GM12873 (cell line): Measurements from ENCODE around the gene MAST4.

Experiments used
- TF ChIP-seq, protein P1 (sequence below): IDR thresholded peaks from 2 replicates; pipeline ENCODE4 v1.5.1; 2012; ENCODE audit warnings: low read depth, mild to moderate bottlenecking, moderate library complexity, low read length, control low read depth; ENCODE audit not compliant: insufficient read depth; ENCODE audit errors: missing control alignments

MAST4 gene

GRCh38 chr5:67206461-67206860 lies 610.3 kb downstream of the MAST4 start:
- TF ChIP-seq, protein P1, sequence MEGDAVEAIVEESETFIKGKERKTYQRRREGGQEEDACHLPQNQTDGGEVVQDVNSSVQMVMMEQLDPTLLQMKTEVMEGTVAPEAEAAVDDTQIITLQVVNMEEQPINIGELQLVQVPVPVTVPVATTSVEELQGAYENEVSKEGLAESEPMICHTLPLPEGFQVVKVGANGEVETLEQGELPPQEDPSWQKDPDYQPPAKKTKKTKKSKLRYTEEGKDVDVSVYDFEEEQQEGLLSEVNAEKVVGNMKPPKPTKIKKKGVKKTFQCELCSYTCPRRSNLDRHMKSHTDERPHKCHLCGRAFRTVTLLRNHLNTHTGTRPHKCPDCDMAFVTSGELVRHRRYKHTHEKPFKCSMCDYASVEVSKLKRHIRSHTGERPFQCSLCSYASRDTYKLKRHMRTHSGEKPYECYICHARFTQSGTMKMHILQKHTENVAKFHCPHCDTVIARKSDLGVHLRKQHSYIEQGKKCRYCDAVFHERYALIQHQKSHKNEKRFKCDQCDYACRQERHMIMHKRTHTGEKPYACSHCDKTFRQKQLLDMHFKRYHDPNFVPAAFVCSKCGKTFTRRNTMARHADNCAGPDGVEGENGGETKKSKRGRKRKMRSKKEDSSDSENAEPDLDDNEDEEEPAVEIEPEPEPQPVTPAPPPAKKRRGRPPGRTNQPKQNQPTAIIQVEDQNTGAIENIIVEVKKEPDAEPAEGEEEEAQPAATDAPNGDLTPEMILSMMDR = no peak

- TF ChIP-seq, protein P1 = no peak
Measured at GRCh38 chr5:67206929-67207328, 610.7 kb downstream of the MAST4 start.

DNA sequence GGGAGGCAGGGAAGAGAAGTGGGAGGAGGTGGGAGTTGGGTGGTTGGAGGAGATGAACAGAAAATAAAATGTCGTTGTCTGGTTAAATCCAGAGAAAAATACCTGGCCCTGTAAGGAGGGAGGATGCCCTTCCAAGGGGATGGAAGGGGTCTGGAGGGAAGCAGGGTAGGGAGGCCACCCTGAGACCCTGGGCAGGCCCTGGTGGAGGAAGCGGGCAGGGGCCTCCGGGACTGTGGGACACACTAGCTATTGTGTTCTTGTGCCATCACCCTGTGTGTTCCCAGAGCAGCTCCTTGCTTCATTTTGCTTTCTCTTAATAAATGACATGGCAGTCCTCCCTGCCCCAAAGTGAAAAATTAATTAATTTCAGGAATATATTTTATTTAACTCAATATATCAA lies 612.2 kb downstream of the MAST4 start:
- TF ChIP-seq, protein P1 = no peak

- TF ChIP-seq, protein P1 = peak; percentile 75
Measured at GRCh38 chr5:67209141-67209771, 613.1 kb downstream of the MAST4 start.

GRCh38 chr5:67211926-67212325 lies 615.7 kb downstream of the MAST4 start:
- TF ChIP-seq, protein P1 = no peak

DNA sequence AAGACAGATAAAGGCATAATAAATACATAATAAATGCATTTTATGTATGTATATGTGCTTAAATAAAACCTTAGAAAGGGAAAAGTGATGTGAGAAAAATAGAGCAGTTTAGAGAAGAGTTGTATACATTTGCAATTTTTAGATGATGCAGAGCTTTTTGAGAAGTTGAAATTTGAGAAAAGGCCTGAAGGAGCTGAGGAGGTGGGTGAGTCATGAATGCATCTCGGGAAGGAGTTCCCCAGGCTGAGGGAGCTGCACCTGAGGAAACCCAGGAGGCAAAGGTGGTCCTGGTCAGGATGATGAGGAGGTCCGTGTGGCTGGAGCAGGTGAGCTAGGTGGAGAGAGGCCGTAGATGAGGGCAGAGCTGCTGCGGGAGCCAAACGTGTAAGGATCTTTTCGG lies 617.8 kb downstream of the MAST4 start:
- TF ChIP-seq, protein P1 = no peak

DNA sequence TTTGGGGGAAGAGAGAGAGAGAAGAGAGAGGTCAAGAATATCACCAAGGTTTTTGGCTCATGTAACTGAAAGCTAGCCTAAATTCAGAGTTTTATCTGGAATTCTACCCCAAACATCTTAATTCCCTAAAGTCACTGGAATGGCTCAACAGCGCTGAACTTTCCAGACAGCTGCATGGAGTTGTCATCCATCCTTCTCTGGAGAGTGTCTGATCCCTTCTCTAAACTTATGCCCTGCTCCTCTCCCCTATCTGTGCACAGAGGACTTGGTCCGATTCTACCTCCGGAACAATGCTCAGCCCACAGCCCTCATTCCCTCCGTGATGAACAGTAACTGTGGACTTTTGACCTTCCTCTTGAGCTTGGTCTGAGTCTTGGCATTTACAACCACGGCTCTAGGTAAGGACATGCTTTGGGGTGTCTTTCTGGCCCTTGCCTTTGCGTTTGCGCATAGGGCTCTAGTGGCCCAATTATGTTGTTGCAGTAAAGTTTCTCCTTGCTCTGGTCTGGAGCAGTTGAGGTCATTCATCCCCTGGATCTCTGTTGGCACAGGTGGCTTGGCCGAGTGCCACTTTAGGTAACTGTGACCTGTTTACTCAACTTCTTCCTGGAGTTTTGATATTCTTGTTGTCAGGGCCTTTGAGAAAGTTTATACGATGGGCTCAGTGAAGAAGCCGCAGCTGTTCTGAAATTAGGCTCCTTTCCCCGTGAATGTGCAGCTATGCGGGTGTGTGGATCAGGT lies 618.7 kb downstream of the MAST4 start:
- TF ChIP-seq, protein P1 = peak; percentile 4
